Activated CD8-positive, alpha-beta memory T cell treated with anti-CD3 and anti-CD28 coated beads, Interleukin-2, amount 50 U/mL, for 24 hours (primary cell): ENCODE measurements around the gene PREPL.

ENCODE experiments used
- DNase-seq: peaks from one replicate; pipeline ENCODE4 v3.0.0-alpha.2; 2020; ENCODE audit errors: extremely low read depth

Gene PREPL

GRCh38 chr2:44295633-44296359 is 65.5 kb downstream of the PREPL start:
- no peak for DNase-seq

DNA sequence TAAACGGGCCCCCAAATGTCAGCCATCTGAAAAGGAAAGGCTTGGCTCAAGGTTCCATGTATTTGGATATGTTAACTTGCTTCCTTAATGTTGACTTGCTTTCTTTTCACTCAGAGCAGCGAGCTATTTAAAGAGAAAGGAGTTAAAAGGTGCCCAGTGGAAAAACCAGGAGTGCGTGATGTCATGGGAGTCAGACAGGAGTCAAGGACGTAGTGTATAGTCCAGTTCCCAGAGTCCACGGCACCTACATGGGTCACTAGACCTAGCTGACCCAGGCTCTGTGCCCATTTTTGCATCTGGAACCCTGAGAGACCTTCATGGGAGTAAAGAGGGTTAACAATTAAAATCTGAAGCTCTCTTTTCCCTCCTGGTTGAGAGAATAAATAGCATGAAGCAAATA is 66.2 kb downstream of the PREPL start:
- DNase-seq: no peak

- DNase-seq: no peak
These were observed 69.7 kb downstream of the PREPL start for GRCh38 chr2:44291281-44292248.

DNA sequence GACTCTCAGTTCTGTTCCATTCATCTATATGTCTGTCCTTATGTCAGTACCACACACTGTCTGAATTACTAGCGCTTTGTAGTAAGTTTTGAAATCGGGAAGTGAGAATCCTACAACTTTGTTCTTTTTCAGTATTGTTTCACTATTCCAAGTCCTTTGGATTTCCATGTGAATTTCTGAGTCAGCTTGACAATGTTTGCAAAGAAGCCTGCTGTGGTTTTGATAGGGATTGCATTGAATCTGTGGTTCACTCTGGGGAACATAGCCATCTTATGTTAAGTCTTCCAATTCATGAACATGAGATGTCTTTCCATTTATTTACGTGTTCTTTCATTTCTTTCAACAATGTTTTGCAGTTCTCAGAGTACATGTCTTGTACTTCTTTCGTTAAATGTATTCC is 71.0 kb downstream of the PREPL start:
- DNase-seq: no peak

- DNase-seq: no peak
These were observed 74.2 kb downstream of the PREPL start for GRCh38 chr2:44286884-44287638.

DNA sequence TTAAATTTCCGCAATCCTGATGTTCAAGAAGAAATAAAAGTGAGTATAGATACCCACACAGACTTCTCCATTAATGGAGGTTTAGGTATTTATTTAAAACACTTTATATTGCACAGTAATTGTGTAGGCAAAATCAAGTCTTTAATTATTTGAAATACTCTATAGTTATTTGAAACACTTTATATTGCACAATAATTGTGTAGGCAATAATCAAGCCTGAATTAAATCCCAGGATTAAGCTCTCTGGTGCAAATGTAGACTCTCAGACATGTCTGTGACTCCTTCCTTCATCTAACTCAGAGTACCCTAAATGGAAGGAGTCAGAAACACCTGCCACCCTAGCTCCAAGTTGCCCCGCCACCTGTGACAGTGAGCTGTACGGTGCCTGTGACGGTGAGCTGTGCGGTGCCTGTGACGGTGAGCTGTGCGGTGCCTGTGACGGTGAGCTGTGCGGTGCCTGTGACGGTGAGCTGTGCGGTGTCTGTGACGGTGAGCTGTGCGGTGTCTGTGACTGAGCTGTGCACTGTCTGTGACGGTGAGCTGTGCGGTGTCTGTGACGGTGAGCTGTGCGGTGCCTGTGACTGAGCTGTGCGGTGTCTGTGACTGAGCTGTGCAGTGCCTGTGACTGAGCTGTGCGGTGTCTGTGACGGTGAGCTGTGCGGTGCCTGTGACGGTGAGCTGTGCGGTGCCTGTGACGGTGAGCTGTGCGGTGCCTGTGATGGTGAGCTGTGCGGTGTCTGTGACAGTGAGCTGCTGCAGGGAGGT is 75.0 kb downstream of the PREPL start:
- DNase-seq: no peak

DNA sequence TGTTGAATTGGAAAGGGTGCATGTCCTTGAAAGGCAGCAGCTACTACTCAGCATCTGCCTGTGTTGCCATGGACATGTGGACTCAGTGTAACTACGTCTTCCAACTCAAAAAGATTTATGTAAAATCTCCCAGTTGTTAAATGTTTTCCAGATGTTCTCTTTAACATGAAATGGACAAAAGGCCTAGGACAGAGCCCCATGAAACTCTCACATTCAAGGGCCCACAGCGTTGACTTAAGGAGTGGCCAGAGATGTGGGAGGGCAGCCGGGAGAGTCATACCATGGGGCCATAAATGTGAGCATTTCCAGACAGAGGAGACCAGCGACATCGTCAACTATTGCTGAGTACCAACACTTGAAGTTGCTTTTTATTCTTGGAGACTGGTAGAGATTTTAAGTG is 76.1 kb downstream of the PREPL start:
- no peak for DNase-seq

DNA sequence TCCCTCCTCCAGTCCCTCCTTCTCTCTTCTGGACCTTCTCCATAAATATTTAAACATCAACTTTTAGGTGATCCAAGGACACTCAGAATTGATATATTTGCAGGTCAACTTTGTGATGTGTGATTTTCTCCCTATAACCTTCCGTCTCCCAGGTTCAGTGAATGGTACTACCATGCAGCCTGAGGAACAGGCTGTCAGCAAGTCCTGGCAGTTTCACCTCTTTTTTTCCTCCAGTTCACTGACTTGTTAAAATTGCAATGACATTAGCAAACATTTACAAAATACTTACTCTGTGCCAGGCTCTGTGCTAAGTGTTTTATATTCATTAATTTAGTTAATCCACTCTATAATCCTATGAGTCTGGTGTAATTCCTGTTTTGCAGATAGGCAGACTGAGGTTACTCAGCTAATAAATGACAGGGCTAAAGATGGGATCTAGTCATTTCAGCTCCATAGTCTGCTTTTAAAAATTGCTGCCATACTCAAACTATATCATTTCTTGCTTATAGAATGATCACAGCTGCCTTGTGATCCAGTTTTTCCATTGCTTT is 78.1 kb downstream of the PREPL start:
- no peak for DNase-seq

DNA sequence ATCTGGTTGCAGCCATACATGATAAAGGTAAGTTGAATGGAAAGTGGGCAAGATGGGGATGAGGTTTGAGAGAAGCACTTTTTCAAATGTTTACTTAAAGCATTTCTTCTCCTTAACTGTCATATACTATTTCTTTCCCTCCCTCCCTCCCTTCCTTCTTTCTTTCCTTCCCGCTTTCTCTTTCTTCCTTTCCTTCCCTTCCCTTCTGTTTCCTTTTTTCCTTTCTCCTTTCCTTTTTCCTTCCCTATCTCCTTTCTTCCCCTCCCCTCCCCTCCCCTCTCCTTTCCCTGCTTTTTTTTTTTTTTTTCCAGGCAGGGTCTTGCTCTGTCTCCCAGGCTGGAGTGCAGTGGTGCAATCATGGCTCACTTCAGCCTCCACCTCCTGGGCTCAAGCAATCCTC is 80.4 kb downstream of the PREPL start:
- DNase-seq: no peak

- no peak for DNase-seq
These were observed 83.8 kb downstream of the PREPL start for GRCh38 chr2:44277541-44277940.

DNA sequence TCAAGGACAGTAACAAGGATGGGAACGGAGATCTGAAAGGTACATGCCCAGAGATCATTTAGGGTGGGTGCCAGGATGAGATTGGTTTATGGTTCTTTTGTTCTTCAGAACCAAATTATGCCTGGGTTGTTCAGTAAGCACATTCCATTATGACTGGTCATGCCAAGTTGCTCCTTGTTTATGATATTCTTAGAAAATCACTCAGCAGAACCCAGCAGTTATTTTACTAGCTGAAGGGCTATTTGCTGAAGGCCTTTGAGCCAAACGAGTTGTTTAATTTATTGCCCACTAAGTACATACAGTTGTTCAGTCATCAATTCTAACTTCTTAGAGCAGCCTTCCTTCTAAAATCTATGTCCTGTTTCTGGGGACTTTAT is 85.4 kb downstream of the PREPL start:
- DNase-seq: no peak

DNA sequence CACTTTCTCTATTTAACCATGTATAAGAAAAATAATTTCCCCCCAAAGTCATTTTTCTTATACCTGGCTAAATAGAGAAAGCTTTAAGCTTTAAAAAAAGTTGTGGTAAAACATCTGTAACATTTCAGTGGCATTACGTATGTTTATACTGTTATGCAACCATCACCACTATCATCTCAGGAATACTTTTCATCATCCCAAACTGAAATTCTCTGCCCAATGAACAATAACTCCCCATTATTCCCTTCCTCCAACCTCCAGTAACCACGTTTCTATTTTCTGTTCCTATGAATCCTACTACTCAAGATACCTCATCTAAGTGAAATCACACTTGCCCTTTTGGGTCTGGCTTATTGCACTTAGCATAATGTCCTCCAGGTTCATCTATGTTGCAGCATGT is 87.7 kb downstream of the PREPL start:
- DNase-seq: no peak

GRCh38 chr2:44273076-44273475 is 88.2 kb downstream of the PREPL start:
- no peak for DNase-seq

DNA sequence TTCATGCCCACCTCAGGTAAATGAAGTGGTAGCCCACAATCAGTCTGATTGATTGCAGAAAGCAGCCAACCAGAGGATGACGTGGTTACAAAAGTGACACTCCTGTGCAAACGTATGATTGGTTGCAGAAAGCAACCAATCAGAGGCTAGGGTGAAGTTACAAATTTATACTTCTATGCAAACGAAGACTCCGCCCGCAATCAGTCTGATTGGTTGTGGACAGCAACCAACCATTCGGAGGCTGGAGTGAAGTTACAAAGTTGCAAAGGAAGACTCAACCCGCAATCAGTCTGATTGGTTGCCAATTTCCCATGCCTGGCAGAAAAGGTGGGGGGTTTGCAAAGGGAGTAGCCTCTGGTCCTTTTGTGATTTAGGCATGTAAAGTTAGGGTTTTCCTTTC is 90.0 kb downstream of the PREPL start:
- no peak for DNase-seq

DNA sequence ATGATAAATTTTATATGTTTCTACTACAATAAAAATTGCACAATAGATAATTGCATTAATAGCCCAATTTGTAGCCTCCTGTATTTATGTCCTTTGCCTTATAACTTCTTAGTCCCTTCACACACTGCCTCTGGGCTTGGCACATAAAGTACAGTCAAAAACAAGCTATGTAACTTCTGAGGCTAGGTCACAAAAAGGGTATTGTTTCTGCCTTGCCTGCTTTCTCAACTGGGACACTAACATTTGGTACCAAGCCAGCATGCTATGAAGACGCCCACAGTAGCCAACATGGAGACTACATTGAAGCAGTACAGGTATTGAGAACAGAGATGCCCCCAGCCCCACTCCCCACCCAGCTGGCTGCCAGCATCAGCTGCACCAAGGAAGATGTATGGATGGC is 91.5 kb downstream of the PREPL start:
- DNase-seq: no peak

DNA sequence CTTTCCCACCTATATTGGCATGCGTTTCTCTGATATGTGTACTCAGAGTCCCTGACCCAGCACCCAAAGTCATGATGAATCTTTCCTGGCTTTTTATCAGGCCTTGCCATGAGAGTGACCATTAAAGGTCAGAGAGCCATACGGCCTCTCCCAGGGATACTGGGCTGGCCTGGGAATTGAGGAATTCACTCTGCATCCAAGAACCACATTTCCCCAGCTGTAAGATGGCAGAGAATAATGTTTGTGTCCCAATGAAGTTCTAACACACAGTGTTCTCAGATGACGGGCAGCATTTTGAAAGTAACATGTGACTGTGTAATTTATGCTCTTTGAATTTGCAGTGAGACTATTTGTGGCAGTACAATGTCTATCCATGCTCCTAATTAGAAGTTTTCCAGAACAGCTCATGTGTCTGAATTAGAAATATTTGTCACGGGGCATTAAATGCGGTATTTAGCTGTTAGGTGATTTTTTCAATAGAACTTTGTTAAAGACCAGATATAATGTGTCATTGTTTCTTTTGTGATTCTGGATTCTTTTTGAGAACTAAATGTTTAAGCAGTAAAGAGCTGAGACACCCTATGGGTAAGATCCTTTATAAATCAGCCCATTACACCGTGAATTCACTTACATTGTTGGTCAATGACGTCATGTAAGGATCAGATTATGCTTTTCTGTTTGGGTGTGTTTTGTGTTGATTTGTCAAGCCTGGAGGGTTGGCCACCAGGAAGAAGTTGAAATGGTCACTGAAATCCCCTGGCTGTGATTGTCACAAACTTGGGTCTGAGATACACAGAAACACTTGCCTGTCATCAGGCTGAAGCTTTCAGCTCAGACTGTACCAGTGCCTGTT is 93.3 kb downstream of the PREPL start:
- DNase-seq: no peak
